ENCODE data around the gene CD302.
"Not testable (repeated sequence)": the region's sequence is repeated elsewhere in the genome, so short reads cannot be mapped to it uniquely, and the experiment has no call there.

CD302 gene

DNA sequence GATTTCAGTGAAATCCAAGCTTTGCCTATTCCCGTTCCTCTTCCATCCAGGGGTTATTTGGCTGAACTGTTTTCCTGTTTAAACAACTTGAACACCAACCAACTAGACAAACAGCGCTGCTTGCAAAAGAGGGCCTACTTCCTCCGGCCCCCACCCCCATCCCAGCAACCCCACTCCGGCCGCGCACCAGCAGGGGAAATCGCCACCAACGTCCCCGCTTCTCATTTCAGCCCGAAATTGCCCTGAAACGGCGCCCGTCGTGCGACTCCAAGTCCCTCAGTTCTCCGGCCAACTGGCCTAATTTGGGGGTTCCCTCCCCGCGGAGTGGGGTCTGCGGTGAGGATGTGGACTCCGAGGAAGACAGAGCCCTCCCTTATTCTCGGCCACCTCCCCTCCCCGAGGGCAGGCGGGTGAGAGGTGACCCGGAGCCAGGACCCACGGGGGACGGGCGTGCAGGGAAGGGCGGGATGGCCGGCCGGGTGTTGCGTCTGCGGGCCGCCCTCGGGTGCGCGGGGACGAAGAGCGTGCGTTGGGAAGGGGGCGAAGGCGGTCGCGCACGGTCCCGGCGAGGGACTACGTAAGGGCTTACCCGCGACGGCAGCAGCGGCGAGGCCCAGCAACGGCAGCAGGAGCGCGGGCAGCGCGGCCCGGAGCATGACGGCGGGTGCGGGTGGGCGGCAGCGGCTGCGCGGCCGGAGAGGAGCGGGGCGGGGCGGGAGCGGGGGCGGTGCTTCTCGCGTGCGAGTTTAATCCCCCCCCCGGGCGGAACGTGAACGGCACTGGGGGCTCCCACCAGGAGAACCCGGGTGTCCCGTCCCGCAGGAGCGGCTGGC is at the start of gene CD302:
Gene CD302 (minus strand): TSS at position 666 of the 833 bp plus-strand sequence. CDS start 10 bp downstream, at position 656.
- no peak for DNase-seq

- no peak for DNase-seq
These were observed 48.6 kb upstream of the CD302 start for GRCh38 chr2:159846564-159846963.

DNA sequence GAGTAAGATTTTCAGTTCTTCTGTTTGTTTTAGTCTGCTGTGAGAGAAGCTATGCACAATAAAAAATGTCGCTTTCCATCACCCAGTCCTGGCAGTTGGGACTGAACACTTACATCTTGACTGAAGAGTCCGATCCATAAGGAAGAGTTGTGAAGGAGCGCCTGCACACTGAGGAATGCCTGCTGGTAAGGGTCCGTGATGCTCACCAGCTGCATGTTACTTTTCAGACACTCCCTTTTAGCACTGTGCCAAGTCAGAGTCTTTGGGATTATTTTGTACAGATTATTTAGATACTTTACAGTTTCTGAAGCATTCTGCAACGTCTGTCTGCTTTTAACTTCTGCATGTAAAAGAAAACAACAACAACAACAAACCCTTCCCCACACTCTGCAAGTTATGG is 42.6 kb upstream of the CD302 start:
- no peak for DNase-seq

DNA sequence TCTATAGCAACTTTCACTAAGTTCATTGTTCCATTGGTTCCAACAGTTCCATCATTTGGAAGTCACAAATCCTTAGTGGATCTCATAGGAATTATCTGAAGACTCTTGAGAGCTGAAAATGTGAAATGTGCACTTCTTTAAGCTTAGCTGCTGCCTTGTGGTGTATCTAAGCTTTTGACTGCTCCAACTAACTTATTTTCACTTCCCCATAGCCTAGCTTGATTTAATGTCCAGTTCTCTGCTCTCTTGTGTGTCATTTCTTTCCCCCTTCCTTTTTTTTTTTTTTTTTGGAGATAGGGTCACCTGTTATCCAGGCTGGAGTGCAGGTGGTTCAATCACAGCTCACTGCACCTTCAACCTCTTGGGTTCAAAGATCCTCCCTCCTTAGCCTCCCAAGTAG is 34.9 kb upstream of the CD302 start:
- no peak for DNase-seq

DNA sequence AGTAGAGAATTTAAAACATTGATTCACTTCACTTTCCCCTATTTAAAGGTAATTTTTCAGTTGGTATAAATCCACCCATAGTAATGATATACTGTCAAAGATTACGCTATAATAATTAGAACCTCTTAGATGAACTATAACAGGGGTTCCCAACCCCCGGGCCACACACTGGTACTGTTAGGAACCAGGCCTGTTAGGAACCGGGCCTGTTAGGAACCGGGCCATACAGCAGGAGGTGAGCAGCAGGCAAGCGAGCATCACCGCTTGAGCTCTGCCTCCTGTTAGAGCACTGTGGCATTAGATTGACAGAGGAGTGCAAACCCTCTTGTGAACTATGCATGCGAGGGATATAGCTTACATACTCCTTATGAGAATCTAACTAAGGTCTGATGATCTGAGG is 34.0 kb upstream of the CD302 start:
- DNase-seq: no peak

DNA sequence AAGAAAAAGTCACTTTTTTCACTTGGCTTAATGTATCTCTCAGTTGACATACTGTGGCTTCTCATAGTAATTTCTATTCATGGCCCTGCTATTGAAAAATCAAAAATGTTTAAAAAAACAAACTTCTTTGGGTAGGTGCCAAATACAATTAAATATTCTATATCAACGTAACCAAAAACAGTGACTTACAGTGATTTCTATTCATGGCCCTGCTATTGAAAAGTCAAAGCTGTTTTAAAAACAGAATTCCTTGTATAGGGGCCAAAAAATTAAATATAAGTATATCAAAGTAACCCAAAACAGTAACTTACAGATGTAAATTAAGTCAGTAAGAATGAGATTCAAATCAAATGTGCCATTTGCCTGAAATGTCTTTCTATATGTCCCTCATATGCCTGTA is 31.4 kb upstream of the CD302 start:
- DNase-seq: no peak

DNA sequence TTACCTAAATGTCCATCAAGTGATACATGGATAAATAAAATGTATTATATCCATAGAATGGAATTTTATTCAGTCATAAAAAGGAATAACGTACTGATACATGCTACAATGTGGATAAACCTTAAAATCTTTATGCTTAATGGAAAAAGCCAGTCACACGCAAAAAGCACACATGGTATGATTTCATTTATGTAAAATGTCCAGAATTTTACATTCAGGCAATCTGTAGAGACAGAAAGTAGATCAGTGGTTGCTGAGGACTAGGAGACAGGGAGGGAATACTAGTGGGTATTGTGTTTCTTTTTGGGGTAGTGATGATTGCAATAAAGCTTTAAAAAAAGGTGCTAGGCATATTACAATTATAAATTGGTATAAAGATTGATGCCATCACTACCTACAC is 30.7 kb upstream of the CD302 start:
- DNase-seq: no peak

GRCh38 chr2:159822478-159822833 is 24.4 kb upstream of the CD302 start:
- not testable (repeated sequence) for DNase-seq

DNA sequence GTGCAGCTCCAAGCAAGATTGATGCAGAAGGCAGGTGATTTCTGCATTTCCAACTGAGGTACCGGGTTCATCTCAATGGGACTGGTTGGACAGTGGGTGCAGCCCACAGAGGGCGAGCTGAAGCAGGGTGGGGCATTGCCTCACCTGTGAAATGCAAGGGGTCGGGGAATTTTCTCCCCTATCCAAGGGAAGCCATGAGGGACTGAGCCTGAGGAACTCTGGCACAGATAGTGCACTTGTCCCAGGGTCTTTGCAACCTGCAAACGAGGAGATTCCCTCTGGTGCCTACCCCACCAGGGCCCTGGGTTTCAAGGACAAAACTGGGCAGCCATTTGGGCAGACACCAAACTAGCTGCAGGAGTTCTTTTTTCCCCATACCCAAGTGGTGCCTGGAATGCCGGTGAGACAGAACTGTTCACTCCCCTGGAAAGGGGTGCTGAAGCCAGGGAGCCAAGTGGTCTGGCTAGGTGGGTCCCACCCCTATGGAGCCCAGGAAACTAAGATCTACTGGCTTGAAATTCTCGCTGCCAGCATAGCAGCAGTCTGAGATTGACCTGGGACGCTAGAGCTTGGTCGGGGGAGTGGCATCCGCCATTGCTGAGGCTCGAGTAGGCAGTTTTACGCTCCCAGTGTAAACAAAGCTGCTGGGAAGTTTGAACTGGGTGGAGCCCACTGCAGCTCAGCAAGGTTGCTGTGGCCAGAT is 23.9 kb upstream of the CD302 start:
- not testable (repeated sequence) for DNase-seq

- DNase-seq: no peak
These were observed 20.9 kb upstream of the CD302 start for GRCh38 chr2:159818940-159819339.

DNA sequence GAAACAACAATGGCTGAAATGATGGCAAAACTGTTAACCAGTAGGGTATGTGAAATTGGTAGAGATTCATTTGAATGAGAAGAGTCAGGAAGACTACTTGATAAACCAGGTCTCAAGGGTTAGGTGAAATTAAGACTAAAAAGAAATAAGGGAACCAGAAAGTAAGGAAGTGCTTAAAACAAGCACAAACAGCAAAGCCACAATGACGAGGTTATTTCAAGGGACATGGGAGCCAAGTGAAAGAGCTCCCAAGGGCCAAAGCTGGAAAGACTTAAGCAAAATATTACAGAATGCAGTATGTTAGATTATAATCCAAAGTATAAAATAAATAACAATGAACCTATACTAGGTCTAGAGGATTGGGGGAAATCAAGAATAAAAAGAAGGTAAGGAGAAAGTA is 19.3 kb upstream of the CD302 start:
- no peak for DNase-seq

DNA sequence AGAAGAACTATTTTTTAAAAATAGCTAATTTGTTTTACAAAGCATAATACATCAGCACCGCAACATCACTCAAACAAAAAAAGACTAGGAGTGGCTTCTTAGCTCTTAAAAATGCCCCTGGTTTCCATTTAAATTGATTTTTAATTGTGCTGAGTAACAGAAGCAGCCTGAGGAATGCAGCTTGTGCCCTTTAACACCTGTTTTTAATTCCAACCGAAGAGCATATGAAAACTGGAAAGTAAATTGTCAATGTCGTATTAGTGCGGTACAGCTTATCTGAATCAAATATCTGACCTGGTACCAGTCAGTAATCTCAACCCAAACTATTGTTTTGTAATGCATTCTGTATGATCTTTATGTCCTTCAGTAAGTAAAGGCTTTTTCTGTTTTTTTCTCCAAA is 13.2 kb upstream of the CD302 start:
- DNase-seq: no peak

- no peak for DNase-seq
These were observed 10.0 kb upstream of the CD302 start for GRCh38 chr2:159808032-159808425.

- DNase-seq: no peak
These were observed 9.4 kb upstream of the CD302 start for GRCh38 chr2:159807183-159808031.

DNA sequence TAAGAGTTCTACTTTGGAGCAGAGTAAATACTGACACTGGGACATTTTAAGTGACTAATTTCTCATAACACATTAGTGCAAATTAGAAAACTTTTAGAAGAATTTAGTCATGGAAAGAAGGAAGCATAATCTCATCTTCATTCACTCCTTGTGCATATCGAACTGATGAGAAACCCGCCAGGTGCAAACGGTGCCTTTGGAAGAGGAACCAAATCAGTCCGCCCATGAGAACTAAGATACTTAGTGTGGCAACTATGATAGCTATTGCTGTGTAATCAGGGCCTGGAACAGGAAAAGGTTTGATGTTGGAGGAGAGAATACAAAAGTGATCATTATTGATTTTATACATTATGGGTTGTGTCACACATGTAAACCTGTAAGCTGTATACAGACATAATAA is 6.9 kb upstream of the CD302 start:
- DNase-seq: no peak

DNA sequence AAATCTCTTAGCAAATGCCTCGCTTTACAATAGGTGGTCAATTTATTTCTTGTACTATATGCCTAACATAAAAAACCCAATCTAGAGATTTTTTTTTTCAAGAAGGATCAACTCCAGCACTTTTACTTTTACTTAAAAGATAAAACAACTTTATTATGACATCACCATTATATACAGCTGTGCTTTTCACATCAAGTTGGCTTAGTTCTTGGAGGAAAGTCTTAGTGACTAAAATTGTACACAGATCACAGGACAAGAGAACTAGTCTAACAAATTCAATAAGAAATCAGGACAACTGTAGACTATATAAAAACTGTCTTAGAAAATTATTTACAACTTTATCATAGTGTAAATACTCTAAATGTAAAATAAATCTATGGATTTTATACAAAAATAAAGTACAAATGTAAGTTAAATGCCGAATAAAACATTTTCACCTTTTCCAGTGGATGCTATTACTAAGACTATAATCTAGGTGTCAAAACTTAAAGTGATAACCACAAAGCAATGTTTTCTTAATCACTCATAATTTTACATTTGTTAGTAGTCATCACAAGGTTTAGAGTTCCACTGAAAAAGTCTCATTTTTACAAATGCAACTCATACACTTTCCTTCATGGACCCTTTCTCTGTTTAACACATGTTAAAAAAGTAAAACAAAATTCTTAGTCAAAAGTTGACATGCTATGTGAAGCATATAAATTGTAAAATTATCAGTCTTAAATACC is 5.4 kb upstream of the CD302 start:
- no peak for DNase-seq

DNA sequence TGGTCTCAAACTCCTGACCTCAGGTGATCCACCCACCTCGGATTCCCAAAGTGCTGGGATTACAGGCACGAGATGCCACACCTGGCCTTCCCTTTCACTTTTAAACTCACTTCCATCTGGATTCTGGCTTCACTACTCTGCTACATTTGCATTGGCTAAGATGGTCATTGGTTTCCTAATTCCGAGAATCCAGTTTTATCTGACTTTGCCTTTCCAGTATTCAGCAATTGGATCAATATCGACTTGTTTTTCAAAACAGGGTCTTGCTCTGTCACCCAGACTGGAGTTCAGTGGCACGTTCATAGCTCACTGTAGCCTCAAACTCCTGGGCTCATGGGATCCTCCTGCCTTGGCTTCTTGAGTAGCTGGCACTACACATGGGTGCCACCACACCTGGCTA is 4.7 kb upstream of the CD302 start:
- DNase-seq: no peak

GRCh38 chr2:159799833-159800232 is 1.8 kb upstream of the CD302 start:
- DNase-seq: no peak

DNA sequence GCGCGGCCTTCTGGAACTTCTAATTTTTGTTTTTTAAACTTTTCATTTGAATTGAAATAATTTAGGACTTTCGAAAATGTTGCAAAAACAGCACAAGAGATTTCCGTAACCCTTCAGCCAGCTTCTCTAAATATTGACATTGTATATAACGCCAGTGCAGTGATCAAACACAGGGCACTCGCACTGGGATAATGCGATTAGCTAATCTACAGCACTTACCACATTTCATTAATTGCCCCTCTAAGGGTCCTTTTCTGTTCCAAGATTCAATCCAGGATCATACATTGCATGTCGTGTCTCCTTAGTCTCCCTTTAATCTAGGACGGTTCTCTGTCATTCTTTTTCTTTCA is 343 bp upstream of the CD302 start:
- no peak for DNase-seq

DNA sequence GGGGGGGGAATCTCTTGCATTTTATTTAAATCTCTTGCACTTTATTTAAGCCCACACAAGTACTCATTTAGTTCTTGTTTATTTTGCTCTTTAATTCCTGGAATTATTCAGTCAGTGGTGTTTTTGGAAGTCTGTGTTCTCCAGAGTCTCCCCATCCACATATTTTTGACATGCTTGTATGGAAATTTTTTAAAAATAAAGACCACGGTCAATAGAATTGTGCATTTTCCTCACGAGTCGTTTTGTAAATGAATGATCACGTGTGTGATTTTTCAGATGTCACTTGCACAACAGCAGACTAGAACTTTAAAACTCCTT is 824 bp downstream of the CD302 start:
- no peak for DNase-seq

DNA sequence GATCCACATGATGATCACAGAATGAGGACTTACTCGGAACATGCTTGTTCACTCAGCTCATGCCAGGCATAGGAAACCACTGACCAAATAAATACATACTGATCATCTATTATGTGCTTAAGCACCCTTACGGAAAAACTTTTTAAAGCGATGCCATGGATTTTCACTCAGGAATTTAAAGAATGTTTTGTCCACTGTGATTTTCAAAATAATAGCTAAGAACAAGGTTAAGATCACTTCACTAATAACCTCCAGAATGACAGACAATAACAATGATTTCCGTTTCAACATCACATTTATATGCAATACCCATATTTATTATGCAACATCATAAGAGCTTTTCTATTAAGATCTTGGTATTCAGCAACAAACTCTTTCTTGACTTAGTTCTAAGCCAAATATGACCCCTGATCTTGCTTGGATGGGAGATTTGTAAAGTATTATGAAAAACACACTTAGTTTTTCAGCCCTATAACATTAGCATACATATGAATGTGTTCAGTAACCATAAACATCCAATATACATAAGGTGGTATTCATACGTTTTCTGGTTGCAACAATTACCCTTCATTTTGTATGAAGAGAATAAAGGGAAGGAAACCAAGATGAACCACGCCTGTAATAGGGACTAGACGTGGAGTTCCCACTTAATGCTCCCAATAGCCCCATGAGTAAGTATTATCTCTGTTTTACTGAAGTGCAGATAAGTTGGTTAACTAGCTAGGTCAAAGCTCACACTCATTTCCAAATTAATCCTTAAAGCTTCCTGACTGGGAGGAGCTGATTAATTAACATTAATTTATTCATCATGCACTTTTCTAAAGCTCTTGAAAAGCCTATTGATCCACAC is 1.9 kb downstream of the CD302 start:
- no peak for DNase-seq

DNA sequence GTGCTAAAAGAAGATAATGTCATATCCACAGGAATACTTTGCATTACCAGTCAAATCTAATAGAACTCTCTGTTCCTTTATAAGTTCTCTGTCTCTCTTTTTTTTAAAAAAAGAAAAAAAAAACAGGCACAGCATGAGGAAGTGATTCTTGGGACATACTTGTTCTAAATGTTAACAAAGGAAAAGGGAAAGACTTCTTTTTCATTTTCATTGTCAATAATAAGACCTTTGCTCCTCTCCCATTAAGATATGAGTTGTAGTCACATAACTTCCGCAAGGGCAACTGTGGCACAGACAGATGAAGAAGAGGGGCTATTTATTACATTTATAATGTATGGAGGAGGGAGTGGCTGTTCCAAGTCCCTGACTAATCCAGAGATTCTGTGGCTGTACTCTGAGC is 4.7 kb downstream of the CD302 start:
- no peak for DNase-seq

Measured in activated effector memory CD4-positive, alpha-beta T cell treated with Interleukin-2 at 50 U/mL for 16 hours (primary cell).